Cardiac ventricle fibroblast (primary cell): Measurements from ENCODE around the gene KCNIP1. TPM values are rescaled to one million over a fixed set of nuclear protein-coding genes. Genes with fewer than 3 reads are reported as not detected.

ENCODE experiments used
- total RNA-seq: library from RNA; depleted of rRNA; stranded (reverse); fragments of >200 nt; gene quantifications from 2 replicates; pipeline ENCODE4 v1.2.3, GENCODE V29; 2015

The KCNIP1 gene
- not detected in 2 replicates for total RNA-seq

DNA sequence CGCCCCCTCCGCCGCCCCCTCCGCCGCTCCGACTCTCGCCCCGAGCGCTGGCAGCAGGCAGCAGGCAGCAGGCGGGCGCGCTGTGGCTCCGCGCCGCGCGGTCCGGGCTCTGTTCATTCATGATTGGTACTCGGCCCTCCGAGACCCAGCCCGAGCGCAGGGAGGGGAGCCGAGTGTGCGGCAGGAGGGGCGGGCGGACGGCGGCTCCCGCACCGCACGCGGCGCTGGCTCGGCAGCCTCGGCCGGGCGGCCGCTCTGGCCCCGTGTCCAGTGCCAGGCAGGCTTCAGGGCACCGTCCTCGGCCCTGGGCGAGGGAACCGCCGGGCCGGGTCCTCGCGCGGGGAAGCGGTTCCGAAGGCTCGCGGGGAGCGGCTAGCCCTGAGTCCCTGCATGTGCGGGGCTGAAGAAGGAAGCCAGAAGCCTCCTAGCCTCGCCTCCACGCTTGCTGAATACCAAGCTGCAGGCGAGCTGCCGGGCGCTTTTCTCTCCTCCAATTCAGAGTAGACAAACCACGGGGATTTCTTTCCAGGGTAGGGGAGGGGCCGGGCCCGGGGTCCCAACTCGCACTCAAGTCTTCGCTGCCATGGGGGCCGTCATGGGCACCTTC is at the start of gene KCNIP1:
Gene KCNIP1, plus strand, starts transcription at position 31 of the 607 bp plus-strand sequence.

DNA sequence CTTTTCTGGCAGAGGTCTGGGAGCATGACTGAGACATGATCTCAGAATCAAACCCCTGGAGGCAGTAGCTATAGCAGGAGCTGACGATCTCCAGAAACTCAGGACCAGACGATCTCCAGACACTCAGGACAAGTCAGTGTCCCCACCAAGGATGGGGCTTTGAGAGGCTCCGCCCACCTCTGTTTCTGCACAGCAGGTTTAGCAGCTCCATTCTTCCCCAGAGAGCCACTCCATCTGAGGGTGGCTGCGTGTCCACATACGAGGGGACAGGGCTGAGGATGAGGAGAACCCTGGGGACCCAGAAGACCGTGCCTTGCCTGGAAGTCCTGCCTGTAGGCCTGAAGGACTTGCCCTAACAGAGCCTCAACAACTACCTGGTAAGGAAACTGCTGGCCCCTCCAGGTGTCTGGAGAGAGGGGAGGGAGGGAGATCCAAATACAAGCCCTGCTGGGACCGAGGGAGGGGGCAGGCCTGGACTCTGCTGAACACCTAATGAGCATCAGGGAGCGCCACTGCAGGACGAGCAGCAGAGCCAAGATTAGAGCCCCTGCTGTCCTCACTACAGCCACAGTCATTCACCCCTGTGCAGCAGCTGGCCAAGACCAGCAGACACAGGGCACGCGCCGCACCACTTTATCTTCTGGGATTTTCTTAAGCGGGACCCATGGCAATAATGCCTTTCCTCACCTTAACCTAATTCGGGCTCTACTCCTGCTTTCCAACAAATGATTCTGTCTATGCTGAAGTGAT is 279.9 kb downstream of the KCNIP1 start, which contains the start of gene GABRP:
Gene GABRP, plus strand, starts transcription at position 228 of the 750 bp plus-strand sequence. CDS start 4,891 bp downstream, outside the sequence.

Other genes with a start within 250 kb of the KCNIP1 start
- 0.10 and 0.12 TPM in 2 replicates for gene LCP2, start 206.2 kb upstream of the KCNIP1 start, total RNA-seq
- not detected in 2 replicates for gene KCNMB1, start 114.7 kb upstream of the KCNIP1 start, total RNA-seq